ENCODE measurements around the gene TAAR1.

DNA sequence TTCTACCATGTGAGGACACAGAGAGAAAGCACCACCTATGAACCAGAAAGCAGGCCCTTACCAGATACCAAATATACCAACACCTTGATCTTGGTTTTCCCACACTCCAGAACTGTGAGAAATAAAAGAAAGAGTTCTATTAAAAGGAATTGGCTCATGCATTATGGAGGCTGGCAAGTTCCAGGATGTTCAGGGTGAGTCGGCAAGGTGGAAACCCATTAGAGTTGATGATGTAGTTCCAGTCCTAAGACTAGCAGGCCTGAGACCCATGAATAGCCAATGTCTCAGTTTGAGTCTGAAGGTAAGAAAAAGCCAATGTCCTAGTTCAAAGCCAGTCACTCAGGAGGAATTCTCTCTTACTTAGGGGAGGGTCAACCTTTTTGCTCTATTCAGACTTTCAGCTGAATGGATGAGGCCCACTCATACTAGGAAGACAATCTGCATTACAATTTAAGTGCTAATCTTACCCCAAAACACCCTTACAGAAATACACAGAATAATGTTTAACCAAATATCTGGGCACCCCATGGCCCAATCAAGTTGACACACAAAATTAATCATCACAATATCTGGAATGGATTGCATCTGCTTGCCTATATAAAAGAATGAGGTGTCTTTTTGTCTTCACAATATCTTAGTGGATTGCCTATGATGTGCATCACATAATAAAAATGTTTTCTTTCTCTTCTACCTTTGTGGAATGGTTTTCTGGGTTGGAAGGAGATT lies 5.5 kb upstream of the TAAR1 start:
- TF ChIP-seq, protein P1, sequence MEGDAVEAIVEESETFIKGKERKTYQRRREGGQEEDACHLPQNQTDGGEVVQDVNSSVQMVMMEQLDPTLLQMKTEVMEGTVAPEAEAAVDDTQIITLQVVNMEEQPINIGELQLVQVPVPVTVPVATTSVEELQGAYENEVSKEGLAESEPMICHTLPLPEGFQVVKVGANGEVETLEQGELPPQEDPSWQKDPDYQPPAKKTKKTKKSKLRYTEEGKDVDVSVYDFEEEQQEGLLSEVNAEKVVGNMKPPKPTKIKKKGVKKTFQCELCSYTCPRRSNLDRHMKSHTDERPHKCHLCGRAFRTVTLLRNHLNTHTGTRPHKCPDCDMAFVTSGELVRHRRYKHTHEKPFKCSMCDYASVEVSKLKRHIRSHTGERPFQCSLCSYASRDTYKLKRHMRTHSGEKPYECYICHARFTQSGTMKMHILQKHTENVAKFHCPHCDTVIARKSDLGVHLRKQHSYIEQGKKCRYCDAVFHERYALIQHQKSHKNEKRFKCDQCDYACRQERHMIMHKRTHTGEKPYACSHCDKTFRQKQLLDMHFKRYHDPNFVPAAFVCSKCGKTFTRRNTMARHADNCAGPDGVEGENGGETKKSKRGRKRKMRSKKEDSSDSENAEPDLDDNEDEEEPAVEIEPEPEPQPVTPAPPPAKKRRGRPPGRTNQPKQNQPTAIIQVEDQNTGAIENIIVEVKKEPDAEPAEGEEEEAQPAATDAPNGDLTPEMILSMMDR (IDR thresholded peaks at IDR 0.05): no peak
- no peak for TF ChIP-seq POLR2AphosphoS5 (IDR thresholded peaks at IDR 0.05)
